ENCODE measurements around the gene ANKLE1.

ANKLE1 gene

DNA sequence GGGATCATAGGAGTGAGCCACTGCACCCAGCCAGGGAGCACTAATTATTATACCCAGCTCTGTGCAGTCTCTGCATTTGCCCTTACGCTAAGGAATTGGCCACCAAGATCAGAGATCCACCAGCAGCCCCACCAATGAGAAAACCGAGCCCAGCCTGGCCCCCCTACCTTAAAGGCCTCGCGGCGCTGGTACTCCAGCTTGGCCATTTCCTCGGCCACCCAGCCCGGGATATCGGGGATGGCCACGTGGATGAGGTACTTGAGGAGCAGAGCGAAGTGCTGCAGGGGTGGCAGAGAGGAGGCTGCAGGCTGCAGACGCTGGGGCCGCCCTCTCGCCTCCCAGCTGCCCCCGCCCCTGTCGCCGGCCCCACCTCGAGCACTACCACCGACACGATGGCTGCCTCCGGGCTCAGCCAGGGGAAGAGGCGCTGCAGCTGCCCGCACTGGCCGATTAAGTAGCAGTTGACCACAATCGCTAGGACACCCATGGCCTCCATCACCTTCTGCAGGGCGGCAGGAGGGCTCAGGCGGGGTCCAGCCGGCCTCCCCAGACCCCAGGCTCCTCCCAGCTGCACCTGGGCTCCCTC is 45.5 kb downstream of the ANKLE1 start:
- DNase-seq (ENCODE audit: low spot score): no peak

DNA sequence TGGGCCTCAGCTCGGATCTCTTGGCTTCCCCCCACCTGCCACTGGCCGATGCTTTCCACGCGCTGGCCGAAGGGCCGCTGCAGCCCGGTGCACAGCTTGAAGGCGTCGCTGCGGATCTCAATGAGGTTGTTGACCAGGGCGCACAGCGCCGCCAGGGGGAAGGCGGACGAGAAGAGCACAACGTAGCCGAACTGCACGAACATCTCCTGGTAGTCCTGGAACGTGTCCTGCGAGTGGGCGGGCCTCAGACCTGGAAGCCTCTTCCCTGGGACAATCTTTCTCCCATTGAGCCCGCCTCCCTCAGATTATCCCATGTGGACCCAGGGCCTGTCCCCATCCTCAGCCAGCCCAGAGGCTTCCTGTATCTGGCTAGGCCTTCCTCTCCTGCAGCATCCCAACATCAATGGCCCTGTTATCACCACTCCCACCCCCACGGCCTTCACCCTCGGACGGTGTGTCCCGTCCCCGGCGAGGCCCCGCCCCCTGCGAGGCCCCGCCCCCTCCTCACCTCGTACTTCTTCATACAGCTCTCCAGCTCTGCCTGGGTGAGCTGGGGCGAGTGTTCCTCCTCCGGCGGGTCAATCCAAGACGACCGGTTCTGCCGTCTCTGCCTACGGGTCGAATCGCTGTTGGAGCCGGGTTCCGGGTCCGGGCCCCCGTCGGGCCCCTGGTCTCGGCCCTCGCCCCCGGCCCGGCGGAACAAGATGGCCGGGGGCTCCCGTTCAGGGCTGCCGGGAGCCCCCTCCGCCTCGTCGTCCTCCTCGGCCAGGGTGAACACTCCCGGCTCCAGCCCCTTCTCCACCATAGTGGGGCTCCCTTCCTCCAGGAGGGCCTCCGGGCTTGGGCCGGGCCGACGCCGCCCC is 46.2 kb downstream of the ANKLE1 start:
- DNase-seq (ENCODE audit: low spot score): no peak

- no peak for DNase-seq (ENCODE audit: low spot score)
Observed at GRCh38 chr19:17328517-17329365, 47.0 kb downstream of the ANKLE1 start.

GRCh38 chr19:17329366-17330261 is 47.9 kb downstream of the ANKLE1 start:
- DNase-seq (ENCODE audit: low spot score): no peak

GRCh38 chr19:17330262-17331044 is 48.8 kb downstream of the ANKLE1 start:
- DNase-seq (ENCODE audit: low spot score): no peak

GRCh38 chr19:17331045-17331558 is 49.4 kb downstream of the ANKLE1 start:
- DNase-seq (ENCODE audit: low spot score): no peak

GRCh38 chr19:17332360-17332676 is 50.6 kb downstream of the ANKLE1 start:
- DNase-seq (ENCODE audit: low spot score): no peak

DNA sequence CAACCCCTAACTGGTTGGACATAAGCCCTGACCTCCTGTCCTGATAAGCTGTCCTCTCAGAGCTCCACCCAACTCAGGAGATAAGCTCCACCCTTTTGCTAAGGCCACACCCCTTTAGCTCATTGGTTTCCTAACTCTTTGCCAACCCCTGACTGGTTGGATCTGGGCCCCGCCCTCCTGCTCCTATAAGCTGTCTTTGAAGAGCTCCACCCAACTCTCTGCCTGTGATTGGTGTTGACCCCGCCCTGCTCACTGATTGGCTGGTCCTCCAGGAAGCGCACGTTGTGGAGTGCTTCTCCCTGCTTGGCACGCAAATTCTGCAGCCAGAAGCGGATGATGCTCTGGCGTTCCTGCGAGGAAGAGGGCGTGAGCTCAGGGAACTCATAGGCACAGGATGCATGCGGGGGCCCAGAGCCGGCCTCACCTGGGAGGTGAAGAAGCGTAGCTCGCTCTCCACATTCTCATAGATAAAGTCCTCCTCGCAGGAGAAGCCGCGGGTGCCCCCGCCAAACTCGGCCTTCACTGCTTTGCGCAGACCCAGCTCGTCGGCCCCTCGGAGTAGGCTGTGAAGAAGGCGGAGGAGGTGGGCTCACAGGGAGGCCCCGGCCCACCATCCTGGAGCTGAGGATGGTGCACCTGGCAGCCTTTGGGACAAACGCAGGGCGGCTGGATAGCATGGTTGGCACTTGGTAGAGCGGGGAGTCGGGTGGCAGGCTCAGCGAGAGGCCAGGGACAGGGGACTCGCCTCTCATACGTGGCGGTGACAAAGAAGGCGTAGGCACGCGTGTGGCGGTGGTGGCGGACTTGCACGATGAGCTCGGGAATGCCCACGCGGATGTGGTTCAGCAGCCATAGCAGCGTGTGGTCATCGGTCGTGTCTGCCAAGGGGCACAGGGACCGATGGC is 51.2 kb downstream of the ANKLE1 start:
- DNase-seq (ENCODE audit: low spot score): peak; percentile 82

DNA sequence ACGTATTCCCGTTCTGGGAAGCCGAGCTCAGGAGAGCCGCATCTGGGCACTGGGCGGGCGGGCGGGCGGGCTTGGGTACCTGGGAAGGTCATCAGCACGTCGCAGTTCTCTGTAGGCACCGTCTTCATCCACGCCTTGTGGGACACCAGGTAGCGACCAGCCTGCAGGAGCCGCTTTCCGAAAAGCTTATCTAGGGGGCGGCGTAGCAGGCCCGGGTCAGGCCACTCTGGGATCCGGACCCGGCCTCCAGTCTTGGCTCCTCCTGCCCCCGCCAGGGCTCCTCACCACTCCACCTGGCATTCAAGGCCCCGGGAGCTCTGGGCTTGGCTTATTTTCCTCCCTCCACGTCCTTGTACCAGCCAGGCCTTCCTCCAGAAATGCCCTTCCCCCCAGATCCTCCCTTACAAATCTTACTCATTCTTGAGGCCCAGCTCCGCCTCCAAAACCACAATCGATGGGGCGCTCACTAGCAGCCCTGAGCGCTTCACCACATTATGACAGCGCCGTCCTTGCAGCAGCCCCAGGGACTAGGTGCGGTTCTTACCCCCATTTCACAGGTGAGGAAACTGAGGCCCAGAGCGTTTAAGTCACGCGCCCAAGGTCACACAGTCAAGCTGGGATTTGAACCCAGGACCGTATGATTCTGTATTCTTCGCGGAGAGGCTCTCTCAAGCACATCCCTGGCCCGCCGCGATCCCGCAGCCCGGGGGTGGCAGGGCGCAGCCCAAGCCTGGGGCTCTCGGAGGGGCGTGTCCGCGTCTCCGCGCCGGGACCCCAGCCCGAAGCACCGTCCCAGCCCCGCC is 52.1 kb downstream of the ANKLE1 start:
- no peak for DNase-seq (ENCODE audit: low spot score)

GRCh38 chr19:17334414-17335409 is 53.0 kb downstream of the ANKLE1 start, which contains the start of gene ANO8:
Gene ANO8 (minus strand): TSS chr19:17334855. CDS start chr19:17334670, 185 bp downstream.
- DNase-seq (ENCODE audit: low spot score): peak; percentile 97

DNA sequence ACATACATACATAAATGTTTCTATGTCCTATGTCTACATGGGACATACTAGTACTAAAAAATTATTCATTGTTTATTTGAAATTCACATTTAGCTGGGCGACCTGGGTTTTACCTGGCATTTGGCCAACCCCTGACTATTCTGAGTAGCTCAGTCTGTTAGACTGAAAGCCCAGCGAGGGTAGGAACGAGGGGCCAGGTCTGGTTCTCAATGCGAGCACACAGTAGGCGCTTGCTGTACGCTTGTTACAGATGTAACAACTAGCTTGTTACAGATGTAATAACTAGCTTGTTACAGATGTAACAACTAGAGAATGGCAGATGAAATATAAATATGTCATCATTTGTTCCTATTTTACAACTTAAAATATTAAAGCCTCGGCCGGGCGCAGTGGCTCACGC is 53.9 kb downstream of the ANKLE1 start:
- DNase-seq (ENCODE audit: low spot score): no peak
